Measurements from ENCODE around the gene SIK1. TPM values are rescaled to one million over a fixed set of nuclear protein-coding genes. Genes with fewer than 3 reads are reported as not detected.
A peak's percentile ranks its signal among the peaks of the same experiment; 100 is the strongest.
"Not testable (repeated sequence)": the region's sequence is repeated elsewhere in the genome, so short reads cannot be mapped to it uniquely, and the experiment has no call there.

Gene SIK1
- polyA plus RNA-seq, 2 of the 4 experiments (the other 2 are of a cell fraction) = 12.2 to 74.0 TPM

- H3K4me3 ChIP-seq; CTCF ChIA-PET; DNase-seq (ENCODE audit: low read depth in 1 of 2, low spot score in 1 of 2); ATAC-seq; H3K27ac ChIP-seq; H3K9me3 ChIP-seq; H3K4me1 ChIP-seq; H3K4me2 ChIP-seq; FAIRE-seq; POLR2A ChIA-PET: not testable (repeated sequence)
- no CpG with 5 or more reads among the region's 5 CpGs for WGBS (ENCODE audit: missing lambda C conversion rate)
Observed at GRCh38 chr21:43414576-43414975, 12.4 kb downstream of the SIK1 start.

GRCh38 chr21:43412020-43412788, 14.7 kb downstream of the SIK1 start:
- H3K4me2 ChIP-seq; CTCF ChIA-PET; H3K4me1 ChIP-seq; POLR2A ChIA-PET; H3K27ac ChIP-seq; DNase-seq (ENCODE audit: low read depth in 1 of 2, low spot score in 1 of 2); H3K4me3 ChIP-seq; H3K9me3 ChIP-seq; FAIRE-seq: not testable (repeated sequence)
- WGBS (ENCODE audit: missing lambda C conversion rate) = no CpG with 5 or more reads among the region's 28 CpGs
- ATAC-seq = peak; percentile 38 to 43

GRCh38 chr21:43410456-43411068, 16.4 kb downstream of the SIK1 start:
- H3K27ac ChIP-seq; H3K4me3 ChIP-seq; H3K9me3 ChIP-seq; H3K4me2 ChIP-seq; CTCF ChIA-PET; H3K4me1 ChIP-seq; DNase-seq (ENCODE audit: low read depth in 1 of 2, low spot score in 1 of 2); FAIRE-seq; POLR2A ChIA-PET: not testable (repeated sequence)
- WGBS (ENCODE audit: missing lambda C conversion rate) = no CpG with 5 or more reads among the region's 27 CpGs
- peak; percentile 45 to 46 for ATAC-seq

GRCh38 chr21:43407139-43407538, 19.8 kb downstream of the SIK1 start:
- FAIRE-seq; ATAC-seq; H3K9me3 ChIP-seq; H3K4me3 ChIP-seq; POLR2A ChIA-PET; H3K4me2 ChIP-seq; H3K27ac ChIP-seq; H3K4me1 ChIP-seq; CTCF ChIA-PET; DNase-seq (ENCODE audit: low read depth in 1 of 2, low spot score in 1 of 2): not testable (repeated sequence)
- no CpG with 5 or more reads among the region's 13 CpGs for WGBS (ENCODE audit: missing lambda C conversion rate)

GRCh38 chr21:43404450-43404849, 22.5 kb downstream of the SIK1 start:
- POLR2A ChIA-PET; FAIRE-seq; H3K4me3 ChIP-seq; H3K4me1 ChIP-seq; H3K4me2 ChIP-seq; H3K9me3 ChIP-seq; ATAC-seq; H3K27ac ChIP-seq; CTCF ChIA-PET; DNase-seq (ENCODE audit: low read depth in 1 of 2, low spot score in 1 of 2): not testable (repeated sequence)
- WGBS (ENCODE audit: missing lambda C conversion rate) = no CpG with 5 or more reads among the region's 14 CpGs

- ATAC-seq = peak; percentile 2 to 20; a peak in 4 of 6 replicates
- H3K4me2 ChIP-seq; H3K4me1 ChIP-seq; CTCF ChIA-PET; POLR2A ChIA-PET; DNase-seq (ENCODE audit: low read depth in 1 of 2, low spot score in 1 of 2); H3K9me3 ChIP-seq; H3K4me3 ChIP-seq; FAIRE-seq; H3K27ac ChIP-seq: not testable (repeated sequence)
- no CpG with 5 or more reads among the region's 22 CpGs for WGBS (ENCODE audit: missing lambda C conversion rate)
Observed at GRCh38 chr21:43403651-43404430, 23.1 kb downstream of the SIK1 start.

GRCh38 chr21:43401125-43401524, 25.8 kb downstream of the SIK1 start:
- H3K4me1 ChIP-seq; CTCF ChIA-PET; H3K4me2 ChIP-seq; FAIRE-seq; H3K4me3 ChIP-seq; H3K9me3 ChIP-seq; DNase-seq (ENCODE audit: low read depth in 1 of 2, low spot score in 1 of 2); POLR2A ChIA-PET; H3K27ac ChIP-seq; ATAC-seq: not testable (repeated sequence)
- no CpG with 5 or more reads among the region's 11 CpGs for WGBS (ENCODE audit: missing lambda C conversion rate)

GRCh38 chr21:43399595-43400015, 27.3 kb downstream of the SIK1 start:
- H3K4me3 ChIP-seq; ATAC-seq; FAIRE-seq; CTCF ChIA-PET; POLR2A ChIA-PET; H3K9me3 ChIP-seq; H3K4me1 ChIP-seq; H3K27ac ChIP-seq; H3K4me2 ChIP-seq; DNase-seq (ENCODE audit: low read depth in 1 of 2, low spot score in 1 of 2): not testable (repeated sequence)
- WGBS (ENCODE audit: missing lambda C conversion rate) = no CpG with 5 or more reads among the region's 15 CpGs

- no CpG with 5 or more reads among the region's 28 CpGs for WGBS (ENCODE audit: missing lambda C conversion rate)
- H3K4me1 ChIP-seq; ATAC-seq; H3K27ac ChIP-seq; H3K4me2 ChIP-seq; DNase-seq (ENCODE audit: low read depth in 1 of 2, low spot score in 1 of 2); H3K9me3 ChIP-seq; FAIRE-seq; POLR2A ChIA-PET; H3K4me3 ChIP-seq; CTCF ChIA-PET: not testable (repeated sequence)
Observed at GRCh38 chr21:43399136-43399535, 27.8 kb downstream of the SIK1 start.

GRCh38 chr21:43398533-43398932, 28.4 kb downstream of the SIK1 start:
- H3K9me3 ChIP-seq; H3K4me2 ChIP-seq; H3K4me1 ChIP-seq; H3K27ac ChIP-seq; POLR2A ChIA-PET; DNase-seq (ENCODE audit: low read depth in 1 of 2, low spot score in 1 of 2); CTCF ChIA-PET; FAIRE-seq; ATAC-seq; H3K4me3 ChIP-seq: not testable (repeated sequence)
- WGBS (ENCODE audit: missing lambda C conversion rate) = no CpG with 5 or more reads among the region's 12 CpGs

- H3K4me2 ChIP-seq; DNase-seq (ENCODE audit: low read depth in 1 of 2, low spot score in 1 of 2); H3K4me3 ChIP-seq; POLR2A ChIA-PET; H3K9me3 ChIP-seq; H3K27ac ChIP-seq; FAIRE-seq; H3K4me1 ChIP-seq; CTCF ChIA-PET; ATAC-seq: not testable (repeated sequence)
- WGBS (ENCODE audit: missing lambda C conversion rate) = no CpG with 5 or more reads among the region's 3 CpGs
Observed at GRCh38 chr21:43398000-43398399, 28.9 kb downstream of the SIK1 start.

All from A549 (cell line).